SKM-1 (cell line): ENCODE results near the gene VARS1.
"Not testable (repeated sequence)": the region's sequence is repeated elsewhere in the genome, so short reads cannot be mapped to it uniquely, and the experiment has no call there.

Source experiments
- DNase-seq: peaks from one replicate; lab custom pipeline; 2025; ENCODE audit not compliant: unreplicated experiment; lab: John Stamatoyannopoulos, UW

Gene VARS1

DNA sequence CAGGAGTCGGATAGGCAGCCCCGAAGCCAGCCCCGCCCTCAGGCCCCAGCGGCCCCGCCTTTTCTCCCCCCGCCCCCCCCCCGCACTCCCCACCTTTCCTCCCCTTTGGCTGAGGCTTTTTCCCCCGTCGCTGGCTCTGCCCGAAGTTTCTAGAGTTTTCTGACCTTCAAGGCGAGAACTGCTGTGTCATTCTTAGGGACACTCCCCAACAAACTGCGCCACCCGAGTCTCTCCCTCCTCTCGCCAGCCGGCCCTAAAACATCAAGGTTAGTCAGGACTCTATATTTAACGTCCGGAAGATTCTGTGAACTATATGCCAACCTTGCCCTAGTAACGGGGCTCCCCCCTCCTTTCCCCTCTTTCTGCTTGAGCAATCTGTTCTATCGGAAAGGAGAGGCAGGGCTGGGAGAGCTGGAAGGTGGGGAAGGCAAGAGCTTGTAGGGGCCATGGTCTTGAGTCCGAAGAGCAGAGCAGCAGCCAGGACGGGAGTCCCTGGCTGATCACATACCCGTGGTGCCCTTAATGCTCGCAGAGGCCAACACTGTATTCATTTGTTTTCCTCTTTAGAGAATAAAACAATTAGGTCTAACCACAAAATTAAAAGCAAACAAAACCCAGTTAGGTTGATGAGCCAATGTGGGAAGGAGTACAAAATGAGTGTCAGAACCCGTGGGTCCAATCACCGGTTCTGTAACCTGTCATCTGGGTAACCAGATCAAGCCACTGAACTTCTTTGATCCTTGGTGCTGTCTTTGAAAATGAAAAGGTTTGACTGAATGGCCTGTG, 26.7 kb upstream of the VARS1 start:
- peak; percentile 67 for DNase-seq

DNA sequence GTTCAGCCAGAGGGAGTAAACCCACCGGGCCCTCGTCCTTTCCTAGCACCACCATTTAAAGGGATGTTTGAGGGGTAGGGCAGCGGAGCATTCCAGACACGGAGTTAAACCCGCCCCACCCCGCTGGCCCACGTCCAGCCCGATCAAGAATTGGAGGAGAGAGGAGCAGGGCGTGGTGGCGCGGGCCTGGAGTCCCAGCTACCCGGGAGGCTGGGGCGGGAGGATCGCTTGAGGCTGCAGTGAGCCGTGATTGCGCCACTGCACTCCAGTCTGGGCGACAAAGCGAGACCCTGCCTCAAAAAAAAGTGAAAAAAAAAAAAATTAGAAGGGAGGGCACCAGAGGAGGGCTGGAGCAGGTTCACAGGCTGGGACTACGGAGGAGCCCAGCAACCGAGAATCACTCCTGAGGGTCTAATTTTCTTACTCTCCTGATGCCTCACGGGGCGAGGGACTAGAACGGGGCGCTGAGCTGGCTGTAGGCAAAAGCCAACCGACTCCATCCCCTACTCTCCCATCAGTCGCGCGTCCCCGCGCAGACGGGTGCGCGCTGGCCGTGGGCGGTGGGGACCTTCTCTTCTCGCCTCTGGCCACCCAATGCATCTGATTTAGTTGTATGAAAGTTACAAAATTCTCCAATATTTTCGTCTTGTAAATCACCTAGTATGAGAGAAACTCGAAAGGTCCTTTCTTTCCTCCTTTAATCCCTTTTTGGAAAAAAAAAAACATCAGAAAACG, 25.9 kb upstream of the VARS1 start:
- DNase-seq: peak; percentile 66

DNA sequence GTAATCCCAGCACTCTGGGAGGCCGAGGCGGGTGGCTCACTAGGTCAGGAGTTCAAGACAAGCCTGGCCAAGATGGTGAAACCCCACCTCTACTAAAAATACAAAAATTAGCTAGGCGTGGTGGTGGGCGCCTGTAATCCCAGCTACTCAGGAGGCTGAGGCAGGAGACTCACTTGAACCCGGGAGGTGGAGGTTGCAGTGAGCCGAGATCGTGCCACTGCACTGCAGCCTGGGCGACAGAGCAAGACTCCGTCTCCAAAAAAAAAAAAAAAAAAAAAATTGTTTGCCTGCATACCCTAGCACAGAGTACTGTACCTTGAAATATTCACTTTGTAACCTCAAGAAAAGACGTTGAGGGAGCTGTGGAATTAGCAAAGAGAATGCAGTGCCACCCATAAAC, 24.8 kb upstream of the VARS1 start:
- not testable (repeated sequence) for DNase-seq

DNA sequence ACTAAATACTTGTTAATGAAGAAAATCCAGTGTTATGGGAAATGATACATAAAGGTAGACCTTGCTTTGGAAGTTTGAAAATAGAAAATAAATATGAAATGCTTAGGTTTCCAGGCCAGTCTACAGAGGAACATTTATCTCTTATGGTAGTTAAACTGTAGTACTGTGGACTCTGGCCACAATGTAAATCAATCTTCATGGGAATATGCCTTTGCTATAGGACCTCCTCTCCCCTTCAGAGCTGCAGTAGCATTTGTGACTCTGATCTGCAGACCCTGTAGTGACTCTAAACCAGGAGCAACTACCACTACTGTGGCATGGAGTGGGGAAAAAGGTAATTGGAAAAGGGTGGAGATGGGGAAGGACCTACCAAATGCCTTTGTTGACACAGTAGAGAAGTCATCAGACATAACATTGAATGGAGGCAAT, 24.3 kb upstream of the VARS1 start:
- no peak for DNase-seq

DNA sequence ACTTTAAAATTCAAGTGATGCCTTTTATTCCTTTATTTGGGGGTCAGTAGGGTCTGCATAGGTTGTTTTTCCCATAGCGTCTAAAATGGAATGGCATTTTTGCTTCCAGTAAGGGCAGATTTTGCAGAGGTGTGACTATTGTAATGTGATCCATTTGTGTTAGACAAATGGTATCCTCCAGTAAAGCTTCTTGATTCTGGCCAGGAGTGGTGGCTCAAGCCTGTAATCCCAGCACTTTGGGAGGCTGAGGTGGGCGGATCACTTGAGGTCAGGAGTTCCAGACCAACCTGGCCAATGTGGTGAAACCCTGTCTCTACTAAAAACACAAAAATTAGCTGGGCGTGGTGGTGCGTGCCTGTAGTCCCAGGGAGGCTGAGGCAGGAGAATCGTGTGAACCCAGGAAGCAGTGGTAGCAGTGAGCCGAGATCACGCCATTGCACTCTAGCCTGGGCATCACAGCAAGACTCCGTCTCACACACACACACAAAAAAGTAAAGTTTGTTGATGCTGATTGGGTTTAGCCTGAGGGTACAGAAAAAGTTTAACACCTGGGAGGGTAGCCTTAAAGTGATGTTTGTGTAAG, 22.5 kb upstream of the VARS1 start:
- not testable (repeated sequence) for DNase-seq

DNA sequence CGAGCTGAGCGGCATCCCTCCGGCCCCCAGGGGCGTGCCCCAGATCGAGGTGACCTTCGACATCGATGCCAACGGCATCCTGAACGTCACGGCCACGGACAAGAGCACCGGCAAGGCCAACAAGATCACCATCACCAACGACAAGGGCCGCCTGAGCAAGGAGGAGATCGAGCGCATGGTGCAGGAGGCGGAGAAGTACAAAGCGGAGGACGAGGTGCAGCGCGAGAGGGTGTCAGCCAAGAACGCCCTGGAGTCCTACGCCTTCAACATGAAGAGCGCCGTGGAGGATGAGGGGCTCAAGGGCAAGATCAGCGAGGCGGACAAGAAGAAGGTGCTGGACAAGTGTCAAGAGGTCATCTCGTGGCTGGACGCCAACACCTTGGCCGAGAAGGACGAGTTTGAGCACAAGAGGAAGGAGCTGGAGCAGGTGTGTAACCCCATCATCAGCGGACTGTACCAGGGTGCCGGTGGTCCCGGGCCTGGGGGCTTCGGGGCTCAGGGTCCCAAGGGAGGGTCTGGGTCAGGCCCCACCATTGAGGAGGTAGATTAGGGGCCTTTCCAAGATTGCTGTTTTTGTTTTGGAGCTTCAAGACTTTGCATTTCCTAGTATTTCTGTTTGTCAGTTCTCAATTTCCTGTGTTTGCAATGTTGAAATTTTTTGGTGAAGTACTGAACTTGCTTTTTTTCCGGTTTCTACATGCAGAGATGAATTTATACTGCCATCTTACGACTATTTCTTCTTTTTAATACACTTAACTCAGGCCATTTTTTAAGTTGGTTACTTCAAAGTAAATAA, 21.8 kb upstream of the VARS1 start:
- not testable (repeated sequence) for DNase-seq

DNA sequence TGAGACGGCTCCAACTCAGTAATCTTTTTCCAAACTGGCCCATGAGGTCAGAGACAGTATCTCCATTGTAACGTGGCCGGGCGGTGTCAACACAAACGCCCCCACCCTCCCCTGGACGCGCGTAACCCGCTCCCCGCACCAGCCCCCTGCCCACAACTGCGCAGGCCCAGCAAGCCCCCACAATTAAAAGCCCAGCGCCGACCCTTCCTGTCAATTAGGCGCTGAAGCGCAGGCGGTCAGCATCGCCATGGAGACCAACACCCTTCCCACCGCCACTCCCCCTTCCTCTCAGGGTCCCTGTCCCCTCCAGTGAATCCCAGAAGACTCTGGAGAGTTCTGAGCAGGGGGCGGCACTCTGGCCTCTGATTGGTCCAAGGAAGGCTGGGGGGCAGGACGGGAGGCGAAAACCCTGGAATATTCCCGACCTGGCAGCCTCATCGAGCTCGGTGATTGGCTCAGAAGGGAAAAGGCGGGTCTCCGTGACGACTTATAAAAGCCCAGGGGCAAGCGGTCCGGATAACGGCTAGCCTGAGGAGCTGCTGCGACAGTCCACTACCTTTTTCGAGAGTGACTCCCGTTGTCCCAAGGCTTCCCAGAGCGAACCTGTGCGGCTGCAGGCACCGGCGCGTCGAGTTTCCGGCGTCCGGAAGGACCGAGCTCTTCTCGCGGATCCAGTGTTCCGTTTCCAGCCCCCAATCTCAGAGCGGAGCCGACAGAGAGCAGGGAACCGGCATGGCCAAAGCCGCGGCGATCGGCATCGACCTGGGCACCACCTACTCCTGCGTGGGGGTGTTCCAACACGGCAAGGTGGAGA, 19.7 kb upstream of the VARS1 start, which contains the start of the genes HSPA1A and HSPA1L:
Gene HSPA1A, plus strand, starts transcription at position 519 of the 814 bp plus-strand sequence. Its CDS starts 214 bp downstream, at position 733.
Gene HSPA1L, minus strand, starts transcription at position 259 of the 814 bp plus-strand sequence. CDS start 3,311 bp downstream, outside the sequence.
- peak; percentile 90 for DNase-seq

DNA sequence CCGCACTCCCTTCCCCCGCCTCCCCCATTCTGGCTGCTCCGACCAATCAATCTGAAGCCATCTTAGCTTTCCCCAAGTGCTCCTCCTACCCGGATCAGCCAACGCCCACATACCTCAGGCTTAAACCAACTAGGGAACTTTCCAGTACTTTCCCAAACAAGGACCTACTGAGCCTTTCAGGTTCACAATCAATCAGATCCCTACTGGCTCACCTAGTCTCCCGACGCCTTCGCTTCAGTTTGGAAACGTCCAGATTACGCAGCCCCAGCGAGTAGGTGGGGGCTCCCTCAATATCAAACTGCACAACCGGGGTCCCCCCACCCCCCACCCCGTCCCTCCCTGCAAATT, 19.1 kb upstream of the VARS1 start:
- peak; percentile 28 for DNase-seq

DNA sequence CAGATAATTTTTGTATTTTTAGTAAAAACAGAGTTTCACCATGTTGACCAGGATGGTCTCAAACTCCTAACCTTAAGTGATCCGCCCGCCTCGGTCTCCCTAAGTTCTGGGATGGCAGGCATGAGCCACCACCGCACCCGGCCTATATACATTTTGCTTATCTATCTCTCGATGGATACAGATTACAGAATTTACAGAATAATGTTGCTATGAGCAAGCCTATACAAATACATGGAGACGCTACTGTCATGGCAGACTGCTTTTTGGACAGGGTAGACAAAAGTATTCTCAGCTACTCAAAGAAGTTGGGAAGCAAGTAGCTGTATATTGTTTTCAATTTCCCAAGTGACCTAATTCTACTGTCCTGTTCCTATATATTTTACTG, 17.9 kb upstream of the VARS1 start:
- DNase-seq: no peak

DNA sequence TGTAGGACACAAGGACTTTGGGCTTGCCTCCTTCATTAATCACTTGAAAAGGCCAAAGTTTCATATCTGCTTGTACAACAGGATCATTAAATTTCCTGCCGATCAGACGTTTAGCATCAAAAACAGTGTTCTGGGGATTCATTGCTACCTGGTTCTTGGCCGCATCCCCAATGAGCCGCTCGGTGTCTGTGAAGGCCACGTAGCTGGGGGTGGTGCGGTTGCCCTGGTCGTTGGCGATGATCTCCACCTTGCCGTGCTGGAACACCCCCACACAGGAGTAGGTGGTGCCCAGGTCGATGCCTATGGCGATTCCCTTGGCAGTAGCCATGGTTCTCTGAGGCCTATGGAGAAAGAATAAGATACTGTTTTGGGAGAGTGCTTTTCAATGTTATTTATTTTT, 16.1 kb upstream of the VARS1 start:
- no peak for DNase-seq

DNA sequence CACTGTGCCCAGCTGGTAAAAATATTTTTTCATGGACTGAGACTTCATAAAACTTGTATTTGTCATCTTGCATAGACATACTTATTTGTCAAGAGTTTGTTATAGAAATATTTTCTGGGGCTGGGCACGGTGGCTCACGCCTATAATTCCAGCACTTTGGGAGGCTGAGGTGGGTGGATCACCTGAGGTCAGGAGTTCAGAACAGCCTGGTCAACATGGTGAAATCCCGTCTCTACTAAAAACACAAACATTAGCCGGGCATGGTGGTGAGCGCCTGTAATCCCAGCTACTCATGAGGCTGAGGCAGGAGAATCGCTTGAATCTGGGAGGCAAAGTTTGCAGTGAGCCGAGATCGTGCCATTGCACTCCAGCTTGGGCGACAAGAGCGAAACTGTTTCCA, 13.0 kb upstream of the VARS1 start:
- not testable (repeated sequence) for DNase-seq

DNA sequence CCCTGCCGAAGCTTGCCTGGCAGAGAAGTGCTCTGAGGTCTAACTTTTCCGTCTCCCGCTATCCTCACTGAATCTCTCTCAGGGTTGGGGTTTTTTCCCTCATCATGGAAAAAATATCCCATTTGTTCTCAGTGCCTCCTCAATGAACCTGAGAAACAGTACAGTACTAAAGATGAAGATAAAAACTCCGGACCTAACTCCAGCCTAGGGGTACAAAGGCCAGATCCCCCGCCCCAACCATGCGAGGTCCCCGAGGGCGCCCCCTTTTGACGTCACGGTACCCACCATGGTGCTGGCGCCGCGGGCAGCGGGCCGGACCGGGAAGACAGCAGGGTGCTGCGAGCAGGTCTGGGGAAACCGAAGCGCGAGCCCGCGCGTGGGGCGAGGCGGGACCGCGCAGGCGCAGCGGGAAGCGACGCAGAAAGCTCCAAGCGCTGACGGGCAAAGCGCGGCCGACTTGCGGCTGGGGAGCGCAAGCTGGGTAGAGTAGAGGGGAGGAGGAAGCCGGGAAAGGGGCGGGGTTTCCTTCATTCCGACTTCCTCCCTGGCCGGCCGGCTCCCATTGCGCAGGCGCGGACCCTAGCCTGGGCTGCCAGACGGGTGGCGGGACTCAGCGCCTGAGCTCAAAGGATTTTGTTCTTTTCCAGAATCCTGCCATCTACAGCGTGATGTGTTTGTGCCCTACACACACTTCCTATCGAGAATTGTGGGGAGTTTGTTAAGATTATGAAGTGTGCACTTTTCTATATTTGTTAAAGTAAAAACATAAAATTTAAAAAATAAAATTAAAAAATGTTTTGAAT, 11.1 kb upstream of the VARS1 start, which contains the start of gene LSM2:
Gene LSM2, minus strand, starts transcription at position 497 of the 803 bp plus-strand sequence. Its CDS starts 209 bp downstream, at position 288.
- peak; percentile 93 for DNase-seq

DNA sequence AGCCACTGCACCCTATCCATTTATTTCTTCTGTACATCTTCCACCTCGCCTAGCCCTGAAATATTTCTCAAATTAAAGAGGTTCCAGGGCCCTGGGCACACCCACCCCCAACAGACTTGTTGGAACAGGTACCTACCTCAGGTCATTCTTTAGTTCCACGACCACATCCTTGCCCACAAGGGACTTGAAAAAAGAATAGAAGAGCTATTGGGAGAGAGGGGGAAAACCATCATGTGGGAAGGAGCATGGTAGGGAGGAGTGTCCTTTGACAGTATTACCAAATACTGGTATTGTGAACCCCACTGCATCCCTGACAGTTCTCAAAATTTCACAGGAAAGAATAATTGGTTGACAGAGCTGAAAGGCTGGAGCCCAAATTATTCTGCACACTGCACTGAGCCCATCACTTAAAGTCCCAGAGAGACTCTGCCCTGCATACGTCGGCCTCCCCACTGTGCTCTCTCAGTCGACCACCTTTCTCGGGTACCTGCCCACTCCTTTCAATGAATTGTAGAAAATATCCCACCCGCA, 10.5 kb upstream of the VARS1 start:
- no peak for DNase-seq

DNA sequence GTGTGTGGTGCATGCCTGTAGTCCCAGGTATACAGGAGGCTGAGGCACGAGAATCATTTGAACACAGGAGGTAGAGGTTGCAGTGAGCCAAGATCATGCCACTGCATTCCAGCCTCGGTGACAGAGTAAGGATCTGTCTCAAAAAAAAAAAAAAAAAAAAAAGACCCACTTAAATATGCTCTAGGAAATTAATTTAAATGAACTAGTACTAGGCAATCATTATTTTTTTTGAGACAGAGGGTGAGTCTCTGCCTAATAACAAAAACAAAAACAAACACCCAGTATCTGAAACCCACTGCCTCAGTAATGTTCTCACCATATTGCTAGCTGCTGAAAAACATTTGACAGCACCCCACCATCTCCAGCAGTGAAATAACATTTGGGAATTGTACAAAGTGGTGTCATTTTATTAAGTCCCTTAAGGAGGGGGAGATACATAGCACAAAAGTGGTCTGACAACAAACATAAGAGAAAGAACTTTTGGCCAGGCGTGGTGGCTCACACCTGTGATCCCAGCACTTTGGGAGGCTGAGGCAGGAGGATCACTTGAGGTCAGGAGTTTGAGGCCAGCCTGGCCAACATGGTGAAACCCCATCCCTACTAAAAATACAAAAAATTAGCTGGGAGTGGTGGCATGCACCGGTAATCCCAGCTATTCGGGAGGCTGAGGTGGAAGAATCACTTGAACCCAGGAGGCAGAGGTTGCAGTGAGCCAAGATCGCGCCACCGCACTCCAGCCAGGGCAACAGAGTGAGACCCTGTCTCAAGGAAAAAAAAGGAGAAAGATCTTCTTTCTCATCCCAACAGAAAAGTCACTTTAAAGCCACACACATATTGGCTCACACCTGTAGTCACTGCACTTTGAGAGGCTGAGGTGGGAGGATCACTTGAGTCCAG, 5.7 kb upstream of the VARS1 start:
- DNase-seq: not testable (repeated sequence)

DNA sequence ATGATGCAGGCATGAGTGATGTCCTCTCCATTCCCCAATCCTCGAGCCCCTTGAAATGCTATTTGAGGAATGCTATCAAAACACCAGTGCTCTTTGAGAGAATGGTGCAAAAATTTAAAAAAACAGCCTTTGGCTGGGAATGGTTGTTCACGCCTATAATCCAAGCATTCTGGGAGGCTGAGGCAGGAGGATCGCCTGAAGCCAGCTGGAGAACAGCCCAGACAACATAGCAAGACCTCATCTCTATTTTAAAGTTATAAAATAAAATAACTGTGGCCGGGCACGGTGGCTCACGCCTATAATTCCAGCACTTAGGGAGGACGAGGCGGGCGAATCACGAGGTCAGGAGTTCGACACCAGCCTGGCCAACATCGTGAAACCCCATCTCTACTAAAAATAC, 4.2 kb upstream of the VARS1 start:
- DNase-seq: no peak

DNA sequence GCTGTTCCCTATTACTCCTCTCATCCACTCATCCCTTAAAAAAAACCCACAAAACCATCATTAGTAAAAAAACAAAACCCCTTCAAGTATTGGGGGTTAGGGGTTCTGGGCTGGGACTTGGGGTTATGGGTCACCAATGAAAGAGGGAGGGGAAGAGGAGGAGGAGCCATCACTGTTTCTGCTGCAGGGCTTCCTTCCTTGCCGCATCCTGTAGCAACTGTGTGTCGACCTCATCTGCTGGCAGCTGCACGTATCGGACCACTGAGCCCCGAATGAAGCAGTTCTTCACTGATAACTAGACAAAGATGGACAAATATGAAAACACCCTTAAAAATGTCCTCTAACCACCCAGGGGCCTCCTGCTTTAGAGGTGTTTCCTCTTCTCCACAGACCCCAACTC, 2.0 kb upstream of the VARS1 start:
- DNase-seq: no peak

DNA sequence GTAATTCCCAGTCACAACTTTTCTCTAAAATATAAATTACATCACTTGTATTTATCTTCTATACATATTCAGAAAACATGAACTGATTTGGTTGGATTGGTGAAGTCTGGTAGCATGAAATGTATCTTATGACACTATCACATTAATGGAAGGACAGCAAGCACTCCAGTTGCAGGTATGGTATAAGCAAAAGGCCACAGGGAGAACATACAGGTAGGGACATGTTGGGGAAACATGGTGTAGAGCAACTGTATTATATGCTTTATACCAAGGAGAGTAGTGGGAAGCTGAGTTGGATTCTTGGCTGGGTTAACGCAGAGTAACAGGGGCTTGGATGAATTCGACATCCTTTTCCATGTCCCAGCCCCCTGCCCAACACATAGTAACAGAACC, 1.4 kb upstream of the VARS1 start:
- DNase-seq: no peak
